Breast epithelium (tissue), 4 donors: ENCODE measurements around the gene PI4K2B. TPM values are rescaled to one million over a fixed set of nuclear protein-coding genes. Genes with fewer than 3 reads are reported as not detected.
"Not testable (repeated sequence)": the region's sequence is repeated elsewhere in the genome, so short reads cannot be mapped to it uniquely, and the experiment has no call there.

Experiments
- DNase-seq, 2 donors: peaks; one replicate each; pipeline ENCODE4 v3.0.0-alpha.2; 2019; ENCODE audit warnings: low spot score in 2 of 2
- H3K27ac ChIP-seq, 2 donors: fragments of 200-600 bp; sonication (generic) in 1 of 2; one replicate each; pipeline ENCODE4 v1.5.1; 2016 to 2019; ENCODE audit warnings: mild to moderate bottlenecking in 1 of 2
- H3K27me3 ChIP-seq, 2 donors: fragments of 200-600 bp; sonication (generic) in 1 of 2; one replicate each; pipeline versions ENCODE4 v1.5.1 to v1.6.0; 2017 to 2019; ENCODE audit warnings: control low read depth in 1 of 2, mild to moderate bottlenecking in 1 of 2
- H3K36me3 ChIP-seq: fragments of 200-600 bp; one replicate; pipeline ENCODE4 v1.5.1; 2019
- H3K4me1 ChIP-seq, 2 donors: fragments of 200-600 bp; sonication (generic); one replicate each; pipeline ENCODE4 v1.5.1; 2016 to 2019; ENCODE audit warnings: control low read depth in 1 of 2
- H3K4me3 ChIP-seq, 3 donors: fragments of 200-600 bp; sonication (generic); 1 replicate in 2 of 3; 2 replicates in 1 of 3; pipeline ENCODE4 v1.5.1; 2016 to 2019; ENCODE audit warnings: mild to moderate bottlenecking in 3 of 3, moderate library complexity in 2 of 3
- H3K9me3 ChIP-seq, 2 donors: fragments of 200-600 bp; sonication (generic) in 1 of 2; one replicate each; pipeline ENCODE4 v1.5.1; 2016 to 2019; ENCODE audit warnings: control low read depth in 1 of 2
- POLR2A ChIP-seq: fragments of 450-650 bp; IDR thresholded peaks from one replicate; pipeline ENCODE4 v1.6.1; 2016; ENCODE audit warnings: antibody characterized with exemption, mild to moderate bottlenecking, moderate library complexity
- POLR2AphosphoS5 ChIP-seq, 3 donors: sonication (generic); formaldehyde crosslinking; IDR thresholded peaks; one replicate each; pipeline ENCODE4 v1.6.1; 2017; ENCODE audit warnings: antibody characterized with exemption in 3 of 3
- intact Hi-C: fragments of 100-400 bp; cut with DNase I; formaldehyde crosslinking; loops from one replicate; pipeline ENCODE4 v1.15.1; 2023; ENCODE audit warnings: low total_unique reads
- total RNA-seq, 3 donors: library from RNA; depleted of rRNA; stranded (reverse); fragments of >200 nt; gene quantifications; one replicate each; pipeline ENCODE4 v1.1.0, GENCODE V29; 2016
- TF ChIP-seq, protein P1 (sequence below), 3 donors: fragments of 450-650 bp; IDR thresholded peaks; one replicate each; pipeline ENCODE4 v1.5.1; 2016 to 2017; ENCODE audit warnings: antibody characterized with exemption in 3 of 3, mild to moderate bottlenecking in 3 of 3, moderate library complexity in 3 of 3

PI4K2B gene
- total RNA-seq, 3 donors from 2014 or later = 12.3 to 22.0 (median 21.0) TPM

DNA sequence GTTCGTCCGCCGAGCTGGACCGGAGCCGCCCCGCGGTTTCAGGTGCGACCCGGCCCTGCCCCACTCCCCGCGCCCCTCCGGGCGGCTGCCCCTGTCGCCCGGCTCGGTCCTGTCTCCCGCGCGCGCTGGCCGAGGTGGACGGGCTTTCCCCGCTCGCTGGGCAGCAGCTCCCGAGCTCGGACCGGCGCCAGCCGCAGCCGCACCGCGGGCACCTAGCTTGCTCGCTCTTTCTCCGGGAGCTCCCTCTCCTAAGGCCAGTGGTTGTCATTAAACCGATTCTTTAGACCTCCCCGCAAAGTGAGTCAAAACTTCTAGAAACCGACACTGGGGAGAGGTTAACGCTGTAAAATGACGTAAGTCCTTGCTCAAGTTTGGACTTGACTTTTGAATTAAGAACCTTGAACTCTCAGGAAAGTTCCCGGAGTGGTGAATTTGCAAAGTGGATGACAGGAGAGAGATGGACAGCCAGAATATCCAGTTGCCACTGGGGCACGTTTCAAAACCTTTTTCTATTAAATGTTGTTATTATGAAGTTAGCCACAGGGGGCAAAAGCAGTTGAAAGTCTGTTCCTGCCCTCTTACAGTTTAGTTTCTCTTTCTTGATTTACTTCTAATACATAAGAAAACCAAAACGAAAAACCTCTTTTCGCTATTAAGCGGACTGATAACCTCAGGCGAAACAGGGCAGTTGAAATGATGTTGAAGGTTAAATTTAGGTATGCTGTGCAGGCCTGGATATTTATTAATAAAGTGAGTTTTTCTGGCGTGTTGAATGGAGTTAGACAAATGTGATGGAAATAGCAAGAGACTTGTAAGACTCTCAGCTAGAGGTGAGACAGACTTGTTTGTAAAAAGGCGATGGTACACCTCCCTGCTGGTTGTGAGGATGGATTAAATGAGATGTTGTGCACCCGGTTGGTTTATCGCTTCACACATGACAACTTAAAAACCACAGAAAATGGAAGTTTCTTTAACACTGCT is 847 bp downstream of the PI4K2B start:
- Histone ChIP-seq H3K27me3 (no peaks in the 10 kb centered on the region), H3K4me3 (peak overlapping the region; percentile 80 to 92 (median 92)), H3K27ac (peak overlapping the region; percentile 90 to 99), H3K9me3 (no peaks in the 10 kb centered on the region), H3K36me3 (no peaks in the 10 kb centered on the region), H3K4me1 (no peaks in the 10 kb centered on the region)
- peak in 1 of 2 donors; percentile 23 for DNase-seq
- intact Hi-C loops = no loop called here
- peak in 1 of 3 donors; percentile 7 for TF ChIP-seq POLR2AphosphoS5 (IDR thresholded peaks at IDR 0.05)
- TF ChIP-seq, protein P1, sequence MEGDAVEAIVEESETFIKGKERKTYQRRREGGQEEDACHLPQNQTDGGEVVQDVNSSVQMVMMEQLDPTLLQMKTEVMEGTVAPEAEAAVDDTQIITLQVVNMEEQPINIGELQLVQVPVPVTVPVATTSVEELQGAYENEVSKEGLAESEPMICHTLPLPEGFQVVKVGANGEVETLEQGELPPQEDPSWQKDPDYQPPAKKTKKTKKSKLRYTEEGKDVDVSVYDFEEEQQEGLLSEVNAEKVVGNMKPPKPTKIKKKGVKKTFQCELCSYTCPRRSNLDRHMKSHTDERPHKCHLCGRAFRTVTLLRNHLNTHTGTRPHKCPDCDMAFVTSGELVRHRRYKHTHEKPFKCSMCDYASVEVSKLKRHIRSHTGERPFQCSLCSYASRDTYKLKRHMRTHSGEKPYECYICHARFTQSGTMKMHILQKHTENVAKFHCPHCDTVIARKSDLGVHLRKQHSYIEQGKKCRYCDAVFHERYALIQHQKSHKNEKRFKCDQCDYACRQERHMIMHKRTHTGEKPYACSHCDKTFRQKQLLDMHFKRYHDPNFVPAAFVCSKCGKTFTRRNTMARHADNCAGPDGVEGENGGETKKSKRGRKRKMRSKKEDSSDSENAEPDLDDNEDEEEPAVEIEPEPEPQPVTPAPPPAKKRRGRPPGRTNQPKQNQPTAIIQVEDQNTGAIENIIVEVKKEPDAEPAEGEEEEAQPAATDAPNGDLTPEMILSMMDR (IDR thresholded peaks at IDR 0.05) = peak; percentile 57 to 66 (median 58)
- TF ChIP-seq POLR2A = no peak

DNA sequence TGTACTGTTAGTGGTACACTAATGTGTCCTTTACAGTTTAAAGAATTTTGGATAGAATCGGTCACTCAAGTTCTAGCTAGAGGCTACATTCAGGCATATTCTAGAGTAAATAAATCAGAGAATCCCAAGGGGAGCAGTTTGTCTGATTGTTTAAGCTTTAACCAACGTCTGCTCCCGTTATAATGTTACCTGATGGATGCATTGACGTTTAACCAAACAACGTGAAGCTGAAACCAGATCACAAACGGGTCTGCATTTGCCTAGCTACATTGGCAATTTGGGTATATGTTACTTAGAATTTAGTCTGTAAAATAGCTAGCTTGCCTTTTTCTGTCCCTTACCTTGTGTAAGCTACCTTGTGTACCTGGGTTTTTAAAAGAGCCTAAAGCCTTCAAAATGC is 1.6 kb downstream of the PI4K2B start:
- Histone ChIP-seq H3K4me1 (no peaks in the 10 kb centered on the region), H3K27ac (peak overlapping the region; percentile 90 to 99), H3K9me3 (no peaks in the 10 kb centered on the region), H3K4me3 (peak overlapping the region; percentile 80 to 92 (median 92)), H3K27me3 (no peaks in the 10 kb centered on the region), H3K36me3 (no peaks in the 10 kb centered on the region)
- no peak for DNase-seq
- intact Hi-C loops = no loop called here
- TF ChIP-seq, protein P1 (IDR thresholded peaks at IDR 0.05) = no peak
- TF ChIP-seq POLR2A (no peak), POLR2AphosphoS5 (IDR thresholded peaks at IDR 0.05) (no peak)

DNA sequence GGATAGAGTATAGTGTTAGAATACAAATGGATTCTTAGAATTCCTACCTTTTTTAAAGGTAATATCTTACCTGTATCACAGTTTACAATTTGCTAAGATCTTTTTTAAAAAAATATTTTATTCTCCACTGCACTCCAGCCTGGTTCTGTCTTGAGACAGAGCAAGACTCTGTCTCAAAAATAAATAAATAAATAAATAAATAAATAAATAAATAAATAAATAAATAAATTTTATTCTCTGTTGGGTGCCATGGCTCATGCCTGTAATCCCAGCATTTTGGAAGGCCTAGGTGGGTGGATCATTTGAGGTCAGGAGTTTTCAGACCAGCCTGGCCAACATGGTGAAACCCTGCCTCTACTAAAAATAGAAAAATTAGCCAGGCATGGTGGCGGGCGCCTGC is 2.2 kb downstream of the PI4K2B start:
- DNase-seq, H3K9me3 ChIP-seq, H3K27ac ChIP-seq, H3K36me3 ChIP-seq, H3K27me3 ChIP-seq, H3K4me1 ChIP-seq, intact Hi-C loops, H3K4me3 ChIP-seq: not testable (repeated sequence)

DNA sequence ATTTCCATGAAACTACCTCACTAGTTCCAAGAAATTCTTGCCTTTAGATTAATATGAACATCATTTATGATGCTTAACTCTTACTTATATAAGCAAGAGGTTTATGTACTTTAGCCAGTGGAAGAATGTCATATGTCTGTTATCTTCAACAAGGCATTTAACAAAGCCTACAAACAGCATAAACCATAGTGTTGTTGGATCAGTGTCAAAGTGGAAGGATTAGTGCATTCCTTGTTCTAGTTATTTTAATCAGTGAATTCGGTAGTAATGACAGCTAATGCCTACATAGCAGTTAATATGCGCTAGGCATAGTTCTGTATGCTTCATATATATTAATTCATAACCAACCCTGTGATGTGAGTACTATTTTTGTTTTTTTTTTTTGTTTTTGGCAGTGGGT is 3.1 kb downstream of the PI4K2B start:
- no peaks in the 10 kb centered on the region for H3K9me3 ChIP-seq
- no peak for DNase-seq
- H3K36me3 ChIP-seq = no peaks in the 10 kb centered on the region
- intact Hi-C loops = no loop called here
- no peaks in the 10 kb centered on the region for H3K27me3 ChIP-seq
- no peaks in the 10 kb centered on the region for H3K4me1 ChIP-seq
- H3K4me3 ChIP-seq = no peak overlapping the region
- TF ChIP-seq POLR2A = no peak
- TF ChIP-seq, protein P1 (IDR thresholded peaks at IDR 0.05) = no peak
- H3K27ac ChIP-seq = no peak overlapping the region

DNA sequence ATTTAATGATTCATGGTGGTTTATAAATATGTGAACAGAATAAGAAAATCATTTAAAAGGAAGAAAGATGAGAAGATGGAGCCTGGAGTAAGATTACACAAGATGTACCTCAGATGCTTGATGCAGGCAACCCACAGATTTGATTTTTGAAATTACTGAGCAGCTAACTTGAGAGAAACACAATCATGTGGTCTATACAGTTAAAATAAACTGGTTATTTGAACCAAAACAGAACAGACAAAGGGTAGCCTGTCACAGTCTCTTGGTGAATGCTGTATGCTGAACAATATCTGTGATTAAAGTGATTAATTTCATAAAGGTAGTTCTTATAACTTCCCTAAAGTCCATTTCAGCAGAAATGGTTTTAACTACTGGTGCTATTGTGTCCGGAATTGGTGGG is 4.2 kb downstream of the PI4K2B start:
- intact Hi-C loops = no loop called here

DNA sequence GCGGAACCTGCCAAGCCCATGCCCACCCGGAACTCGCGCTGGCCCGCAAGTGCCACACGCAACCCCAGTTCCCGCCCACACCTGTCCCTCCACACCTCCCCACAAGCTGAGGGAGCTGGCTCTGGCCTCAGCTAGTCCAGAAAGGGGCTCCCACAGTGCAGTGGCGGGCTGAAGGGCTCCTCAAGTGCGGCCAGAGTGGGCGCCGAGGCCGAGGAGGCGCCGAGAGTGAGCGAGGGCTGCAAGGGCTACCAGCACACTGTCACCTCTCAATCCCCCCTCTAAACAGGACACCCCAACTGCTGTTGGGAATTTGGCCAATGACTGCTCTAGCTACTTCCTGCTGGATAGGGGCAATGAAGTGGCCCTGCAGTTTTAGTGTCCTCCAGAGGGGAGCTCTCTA is 5.7 kb downstream of the PI4K2B start:
- H3K27ac ChIP-seq, intact Hi-C loops, H3K36me3 ChIP-seq, DNase-seq, H3K4me1 ChIP-seq, H3K27me3 ChIP-seq, H3K9me3 ChIP-seq, H3K4me3 ChIP-seq: not testable (repeated sequence)

More for the DNA sequence above, 4.2 kb downstream of the PI4K2B start:
- TF ChIP-seq, protein P1 (IDR thresholded peaks at IDR 0.05) = no peak
- TF ChIP-seq POLR2A (no peak), POLR2AphosphoS5 (IDR thresholded peaks at IDR 0.05) (no peak)
- no peak overlapping the region for H3K4me3 ChIP-seq
- H3K36me3 ChIP-seq = no peaks in the 10 kb centered on the region
- DNase-seq = no peak
- H3K27me3 ChIP-seq = no peaks in the 10 kb centered on the region
- H3K9me3 ChIP-seq = no peaks in the 10 kb centered on the region
- no peak overlapping the region for H3K27ac ChIP-seq
- no peaks in the 10 kb centered on the region for H3K4me1 ChIP-seq

DNA sequence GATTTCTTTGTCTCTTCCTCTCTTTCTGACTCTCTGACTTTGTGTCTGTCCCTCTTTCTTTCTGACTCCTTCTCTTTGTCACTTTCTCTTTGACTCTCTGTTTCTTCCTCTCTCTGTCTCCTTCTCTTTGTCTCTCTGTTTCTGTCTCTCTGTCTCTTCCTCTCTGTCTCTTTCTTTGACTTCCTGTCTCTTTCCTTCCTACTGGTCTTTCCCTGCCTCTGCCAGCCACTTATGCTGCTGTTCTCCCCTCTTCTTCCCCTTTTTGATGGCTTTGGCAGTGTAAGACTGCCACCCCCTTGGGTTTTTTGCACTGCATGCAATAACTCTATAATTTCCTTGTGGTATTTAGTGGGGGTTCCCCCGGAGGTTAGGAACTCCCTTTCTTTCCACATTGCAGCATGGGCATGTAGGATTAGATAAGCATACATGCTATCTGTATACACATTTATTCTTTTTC is 6.9 kb downstream of the PI4K2B start:
- H3K27ac ChIP-seq, H3K4me1 ChIP-seq, H3K4me3 ChIP-seq, H3K9me3 ChIP-seq, intact Hi-C loops, H3K36me3 ChIP-seq, H3K27me3 ChIP-seq, DNase-seq: not testable (repeated sequence)

DNA sequence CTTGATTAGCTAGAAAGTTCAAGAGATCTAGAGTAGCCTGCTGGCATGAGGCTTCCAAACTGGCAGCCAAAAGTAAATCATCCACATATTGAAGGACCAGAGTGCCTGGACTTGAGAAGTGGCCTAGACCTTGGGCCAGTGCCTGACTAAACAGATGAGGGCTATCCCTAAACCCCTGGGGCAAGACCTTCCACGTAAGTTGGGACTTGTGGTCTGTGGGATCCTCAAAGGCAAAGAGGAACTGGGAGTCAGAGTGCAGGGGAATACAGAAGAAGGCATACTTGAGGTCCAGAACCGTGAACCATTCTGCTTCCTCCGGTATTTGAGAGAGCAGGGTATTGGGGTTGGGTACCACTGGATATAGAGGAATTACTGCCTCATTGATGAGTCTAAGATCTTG is 8.4 kb downstream of the PI4K2B start:
- H3K27me3 ChIP-seq, DNase-seq, H3K27ac ChIP-seq, H3K4me3 ChIP-seq, H3K4me1 ChIP-seq, H3K9me3 ChIP-seq, intact Hi-C loops, H3K36me3 ChIP-seq: not testable (repeated sequence)
